ENCODE measurements around the gene NDFIP2. TPM values are rescaled to one million over a fixed set of nuclear protein-coding genes. Genes with fewer than 3 reads are reported as not detected.

The NDFIP2 gene
- total and polyA plus RNA-seq, 3 donors from 2014 or later, result 25.3 to 56.1 (median 33.8) TPM

GRCh38 chr13:79468402-79468801 lies 12.6 kb upstream of the NDFIP2 start:
- no peak for DNase-seq
- TF ChIP-seq CTCF (IDR thresholded peaks at IDR 0.05), result no peak
- TF ChIP-seq POLR2A (IDR thresholded peaks at IDR 0.05), result no peak
- WGBS, 2 donors, result 85 to 90% methylated on average over 1 of the region's 1 CpG
- Histone ChIP-seq H3K4me1 (no peaks in the 10 kb centered on the region), H3K4me3 (no peak overlapping the region), H3K27me3 (no peaks in the 10 kb centered on the region), H3K27ac (no peak overlapping the region), H3K9me3 (no peaks in the 10 kb centered on the region), H3K36me3 (ENCODE audit: low read depth, missing control alignments) (no peaks in the 10 kb centered on the region)
- intact Hi-C loops (cut with DNase I; ENCODE audit: low total_unique reads), result no loop called here

DNA sequence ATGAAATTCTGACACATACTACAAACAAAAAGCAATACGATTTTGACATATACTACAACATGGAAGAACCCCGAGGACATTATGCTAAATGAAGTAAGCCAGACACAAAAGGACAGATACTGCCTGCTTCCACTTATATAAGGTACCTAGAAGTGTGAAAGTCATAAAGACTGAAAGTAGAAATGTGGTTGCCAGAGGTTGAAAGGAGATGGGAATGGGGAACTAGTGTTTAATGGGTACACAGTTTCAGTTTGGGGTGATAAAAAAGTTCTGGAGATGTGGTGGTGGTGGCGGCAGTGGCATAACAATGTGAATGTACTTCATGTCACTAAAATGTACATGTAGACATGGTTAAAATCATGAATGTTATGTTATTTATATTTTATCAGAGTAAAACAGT lies 12.1 kb upstream of the NDFIP2 start:
- Histone ChIP-seq H3K36me3 (ENCODE audit: low read depth, missing control alignments) (no peaks in the 10 kb centered on the region), H3K4me1 (no peaks in the 10 kb centered on the region), H3K4me3 (no peak overlapping the region), H3K27ac (no peak overlapping the region), H3K9me3 (no peaks in the 10 kb centered on the region), H3K27me3 (no peaks in the 10 kb centered on the region)
- DNase-seq, result no peak
- TF ChIP-seq POLR2A (IDR thresholded peaks at IDR 0.05) (no peak), CTCF (IDR thresholded peaks at IDR 0.05) (no peak)
- WGBS, 2 donors, result 90 to 91% methylated on average over 3 of the region's 3 CpGs
- intact Hi-C loops (cut with DNase I; ENCODE audit: low total_unique reads), result no loop called here

- intact Hi-C loops (cut with DNase I; ENCODE audit: low total_unique reads), result no loop called here
- Histone ChIP-seq H3K9me3 (no peaks in the 10 kb centered on the region), H3K4me1 (no peaks in the 10 kb centered on the region), H3K27me3 (no peaks in the 10 kb centered on the region), H3K27ac (no peak overlapping the region), H3K36me3 (ENCODE audit: low read depth, missing control alignments) (no peaks in the 10 kb centered on the region), H3K4me3 (no peak overlapping the region)
- no peak for DNase-seq
- WGBS, 2 donors, result 82 to 88% methylated on average over 3 of the region's 3 CpGs
- no peak for TF ChIP-seq CTCF (IDR thresholded peaks at IDR 0.05)
- TF ChIP-seq POLR2A (IDR thresholded peaks at IDR 0.05), result no peak
These were observed 11.3 kb upstream of the NDFIP2 start for GRCh38 chr13:79469608-79470007.

GRCh38 chr13:79470666-79471065 lies 10.3 kb upstream of the NDFIP2 start:
- Histone ChIP-seq H3K4me3 (no peak overlapping the region), H3K27me3 (no peaks in the 10 kb centered on the region), H3K9me3 (no peaks in the 10 kb centered on the region), H3K36me3 (ENCODE audit: low read depth, missing control alignments) (no peaks in the 10 kb centered on the region), H3K27ac (no peak overlapping the region), H3K4me1 (no peaks in the 10 kb centered on the region)
- DNase-seq, result no peak
- TF ChIP-seq POLR2A (IDR thresholded peaks at IDR 0.05), result no peak
- no peak for TF ChIP-seq CTCF (IDR thresholded peaks at IDR 0.05)
- intact Hi-C loops (cut with DNase I; ENCODE audit: low total_unique reads), result no loop called here
- WGBS, 2 donors, result 88 to 94% methylated on average over 2 of the region's 2 CpGs

GRCh38 chr13:79475569-79475968 lies 5.4 kb upstream of the NDFIP2 start:
- Histone ChIP-seq H3K9me3 (no peaks in the 10 kb centered on the region), H3K4me1 (no peaks in the 10 kb centered on the region), H3K27me3 (no peaks in the 10 kb centered on the region), H3K4me3 (no peak overlapping the region), H3K27ac (no peak overlapping the region), H3K36me3 (ENCODE audit: low read depth, missing control alignments) (no peaks in the 10 kb centered on the region)
- 90 to 98% methylated on average over 1 of the region's 1 CpG for WGBS, 2 donors
- intact Hi-C loops (cut with DNase I; ENCODE audit: low total_unique reads), result no loop called here
- TF ChIP-seq POLR2A (IDR thresholded peaks at IDR 0.05) (no peak), CTCF (IDR thresholded peaks at IDR 0.05) (no peak)
- DNase-seq, result no peak
